B cell (primary cell): ENCODE results near the gene WTAP. TPM values are rescaled to one million over a fixed set of nuclear protein-coding genes. Genes with fewer than 3 reads are reported as not detected.

Experiments used
- ATAC-seq: fragments of 200-7000 bp; cut with Tn5 transposase; one replicate; pipeline ENCODE4 v1.10.0; 2021; ENCODE audit warnings: low read depth, mild to moderate bottlenecking, moderate number of reproducible peaks, moderate library complexity
- CTCF ChIA-PET: fragments of 350-600 bp; sonication (Branson Sonifier 250); formaldehyde crosslinking; loops from one replicate; lab custom pipeline; 2021; ENCODE audit warnings: antibody characterized with exemption, inconsistent platforms; lab: Charles Lee
- POLR2A ChIA-PET: fragments of 350-600 bp; sonication (Branson Sonifier 250); formaldehyde crosslinking; loops from one replicate; lab custom pipeline; 2021; ENCODE audit warnings: antibody characterized with exemption; lab: Charles Lee
- DNase-seq: peaks from one replicate; pipeline ENCODE4 v3.0.0; 2013
- H2AFZ ChIP-seq: 2 replicates; pipeline ENCODE4 v1.6.1; 2012; ENCODE audit warnings: mild to moderate bottlenecking, low read depth, low read length; ENCODE audit not compliant: insufficient read depth, poor library complexity, severe bottlenecking
- H3K27ac ChIP-seq, 2 donors: 1 replicate in 1 of 2; 2 replicates in 1 of 2; pipeline ENCODE4 v1.5.1; 2012 to 2013; ENCODE audit warnings: low read length in 2 of 2, mild to moderate bottlenecking in 2 of 2, moderate library complexity in 1 of 2
- H3K27me3 ChIP-seq, 4 experiments: fragments of 200-600 bp in 1 of 4; sonication (generic) in 1 of 4; replicated peaks in 1 of 4; 1 replicate in 2 of 4; 2 replicates in 2 of 4; pipeline versions ENCODE4 v1.6.1 to v1.7.0; 2013 to 2016; ENCODE audit warnings: low read length in 3 of 4, mild to moderate bottlenecking in 2 of 4, mixed read lengths in 1 of 4, moderate library complexity in 1 of 4; ENCODE audit not compliant: insufficient read depth in 4 of 4, control insufficient read depth in 3 of 4; ENCODE audit errors: control extremely low read depth in 1 of 4
- H3K36me3 ChIP-seq, 2 experiments: replicated peaks in 1 of 2; 1 replicate in 1 of 2; 2 replicates in 1 of 2; pipeline versions ENCODE4 v1.6.1 to v1.7.1; 2013; ENCODE audit warnings: low read length in 1 of 2; ENCODE audit not compliant: insufficient read depth in 2 of 2, control insufficient read depth in 1 of 2; ENCODE audit errors: control extremely low read depth in 1 of 2, extremely low read depth in 1 of 2
- H3K4me1 ChIP-seq, 2 donors: fragments of 200-600 bp in 1 of 2; sonication (generic) in 1 of 2; 1 replicate in 1 of 2; 2 replicates in 1 of 2; pipeline versions ENCODE4 v1.5.1 to v1.6.1; 2013 to 2017; ENCODE audit warnings: low read length in 2 of 2; ENCODE audit not compliant: control insufficient read depth in 2 of 2, insufficient read depth in 2 of 2
- H3K4me2 ChIP-seq: replicated peaks from 2 replicates; pipeline ENCODE3; 2012; ENCODE audit warnings: mild to moderate bottlenecking, low read depth, low read length; ENCODE audit not compliant: poor library complexity, severe bottlenecking
- H3K4me3 ChIP-seq, 5 experiments: fragments of 200-600 bp in 1 of 5; sonication (generic) in 1 of 5; 1 replicate in 3 of 5; 2 replicates in 2 of 5; pipeline versions ENCODE4 v1.5.1 to v1.7.0; 2011 to 2016; ENCODE audit warnings: low read length in 4 of 5, mild to moderate bottlenecking in 4 of 5, low read depth in 2 of 5, control low read depth in 1 of 5, moderate library complexity in 1 of 5; ENCODE audit not compliant: insufficient read depth in 1 of 5; ENCODE audit errors: control extremely low read depth in 1 of 5, extremely low read depth in 1 of 5
- H3K79me2 ChIP-seq: fragments of 200-600 bp; sonication (generic); one replicate; pipeline ENCODE4 v1.6.0; 2016; ENCODE audit warnings: low read length; ENCODE audit not compliant: control insufficient read depth, insufficient read depth
- H3K9ac ChIP-seq: fragments of 200-600 bp; sonication (generic); 2 replicates; pipeline ENCODE4 v1.6.1; 2017; ENCODE audit warnings: mild to moderate bottlenecking, low read length, moderate library complexity
- H3K9me3 ChIP-seq, 3 donors: one replicate each; pipeline versions ENCODE4 v1.6.1 to v1.7.1; 2013; ENCODE audit warnings: low read length in 2 of 3; ENCODE audit not compliant: control insufficient read depth in 2 of 3, insufficient read depth in 1 of 3; ENCODE audit errors: control extremely low read depth in 1 of 3
- H4K20me1 ChIP-seq: 2 replicates; pipeline ENCODE4 v1.6.0; 2012; ENCODE audit warnings: mild to moderate bottlenecking, low read length; ENCODE audit not compliant: insufficient read depth, control insufficient read depth, poor library complexity, severe bottlenecking
- H3K27ac Mint-ChIP-seq: one replicate; pipeline ENCODE4 v1.8.0; 2021; ENCODE audit warnings: mixed read lengths
- H3K27me3 Mint-ChIP-seq: one replicate; pipeline ENCODE4 v1.8.0; 2021; ENCODE audit warnings: mixed read lengths
- H3K4me1 Mint-ChIP-seq: one replicate; pipeline ENCODE4 v1.8.0; 2021; ENCODE audit warnings: mixed read lengths
- H3K4me3 Mint-ChIP-seq: one replicate; pipeline ENCODE4 v1.8.0; 2021; ENCODE audit warnings: mixed read lengths
- H3K9me3 Mint-ChIP-seq: one replicate; pipeline ENCODE4 v1.8.0; 2022; ENCODE audit warnings: mixed read lengths; ENCODE audit not compliant: insufficient read depth
- EZH2 ChIP-seq: IDR thresholded peaks from 2 replicates; pipeline ENCODE4 v1.6.1; 2012; ENCODE audit warnings: borderline replicate concordance, low read depth, mild to moderate bottlenecking, moderate library complexity, low read length; ENCODE audit not compliant: insufficient read depth, poor library complexity, severe bottlenecking
- WGBS: methylation state at CpG from one replicate; pipeline ENCODE4 v1.1.5; 2013; ENCODE audit warnings: missing lambda C conversion rate; ENCODE audit not compliant: insufficient coverage; 5-methylcytosine and 5-hydroxymethylcytosine counted together
- intact Hi-C: fragments of 100-400 bp; cut with micrococcal nuclease; formaldehyde crosslinking; loops from one replicate; pipeline ENCODE4 v1.10.0; 2022
- polyA plus RNA-seq: library from polyadenylated mRNA; depleted of rRNA; stranded (reverse); fragments of >200 nt; gene quantifications from 2 replicates; pipeline ENCODE4 v1.2.3, GENCODE V29; 2012
- total RNA-seq, 2 donors: library from RNA; stranded (reverse); fragments of 120-200 nt in 1 of 2; gene quantifications; 1 replicate in 1 of 2; 2 replicates in 1 of 2; pipeline versions ENCODE4 v1.2.3 to v1.2.4, GENCODE V29; 2013 to 2022
- TF ChIP-seq, protein P1 (sequence below): fragments of 200-600 bp; IDR thresholded peaks from one replicate; pipeline ENCODE4 v1.8.0; 2022; ENCODE audit warnings: antibody characterized with exemption, mild to moderate bottlenecking

WTAP gene
- total and polyA plus RNA-seq, 2 donors (not counting 1 experiment from before 2014, with no cell fraction given): 34.2 to 165 TPM

DNA sequence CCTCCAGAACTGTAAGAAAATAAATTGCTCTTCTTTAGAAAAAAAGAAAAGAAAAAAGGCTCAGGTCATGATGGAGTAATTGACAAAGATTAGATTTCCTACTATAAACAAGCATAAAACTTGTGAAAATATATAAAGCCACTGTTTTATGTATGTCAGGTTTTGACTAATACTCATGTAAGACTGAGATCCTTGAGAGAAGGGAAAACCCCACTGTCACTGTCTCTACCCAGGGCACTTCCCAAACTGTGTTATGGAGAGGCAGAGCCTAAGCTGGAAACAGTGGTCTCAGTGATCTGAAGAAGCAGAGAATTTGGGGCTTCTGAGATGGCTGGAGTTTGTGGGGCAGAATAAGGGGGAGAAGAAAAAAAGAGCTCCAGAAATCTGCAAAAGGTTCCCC lies 42.2 kb downstream of the WTAP start:
- Mint-ChIP-seq H3K27me3 (no peaks in the 10 kb centered on the region), H3K4me1 (no peaks in the 10 kb centered on the region), H3K9me3 (no peaks in the 10 kb centered on the region), H3K27ac (no peak overlapping the region), H3K4me3 (no peak overlapping the region)
- ChIA-PET CTCF (interaction anchor here (0.6 to 1.2 kb wide), 2 partner anchors 21 to 49 kb away, joined by 3 to 4 read pairs; partner anchors contain the start of gene MRPL18), POLR2A (no interaction called here)
- Histone ChIP-seq H3K36me3 (peaks cover 8 to 30% of the 10 kb centered on the region in 2 experiments), H3K27ac (no peak overlapping the region), H3K4me3 (no peak overlapping the region), H2AFZ (no peak overlapping the region), H3K4me1 (no peaks in the 10 kb centered on the region), H3K4me2 (no peak overlapping the region), H4K20me1 (no peaks in the 10 kb centered on the region), H3K79me2 (no peaks in the 10 kb centered on the region), H3K27me3 (no peaks in the 10 kb centered on the region), H3K9ac (no peak overlapping the region), H3K9me3 (peaks cover 0 to 4% (median 0%) of the 10 kb centered on the region in 3 donors)
- intact Hi-C loops: no loop called here
- ATAC-seq: no peak
- no peak for TF ChIP-seq EZH2
- TF ChIP-seq, protein P1, sequence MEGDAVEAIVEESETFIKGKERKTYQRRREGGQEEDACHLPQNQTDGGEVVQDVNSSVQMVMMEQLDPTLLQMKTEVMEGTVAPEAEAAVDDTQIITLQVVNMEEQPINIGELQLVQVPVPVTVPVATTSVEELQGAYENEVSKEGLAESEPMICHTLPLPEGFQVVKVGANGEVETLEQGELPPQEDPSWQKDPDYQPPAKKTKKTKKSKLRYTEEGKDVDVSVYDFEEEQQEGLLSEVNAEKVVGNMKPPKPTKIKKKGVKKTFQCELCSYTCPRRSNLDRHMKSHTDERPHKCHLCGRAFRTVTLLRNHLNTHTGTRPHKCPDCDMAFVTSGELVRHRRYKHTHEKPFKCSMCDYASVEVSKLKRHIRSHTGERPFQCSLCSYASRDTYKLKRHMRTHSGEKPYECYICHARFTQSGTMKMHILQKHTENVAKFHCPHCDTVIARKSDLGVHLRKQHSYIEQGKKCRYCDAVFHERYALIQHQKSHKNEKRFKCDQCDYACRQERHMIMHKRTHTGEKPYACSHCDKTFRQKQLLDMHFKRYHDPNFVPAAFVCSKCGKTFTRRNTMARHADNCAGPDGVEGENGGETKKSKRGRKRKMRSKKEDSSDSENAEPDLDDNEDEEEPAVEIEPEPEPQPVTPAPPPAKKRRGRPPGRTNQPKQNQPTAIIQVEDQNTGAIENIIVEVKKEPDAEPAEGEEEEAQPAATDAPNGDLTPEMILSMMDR: no peak
- no peak for DNase-seq

DNA sequence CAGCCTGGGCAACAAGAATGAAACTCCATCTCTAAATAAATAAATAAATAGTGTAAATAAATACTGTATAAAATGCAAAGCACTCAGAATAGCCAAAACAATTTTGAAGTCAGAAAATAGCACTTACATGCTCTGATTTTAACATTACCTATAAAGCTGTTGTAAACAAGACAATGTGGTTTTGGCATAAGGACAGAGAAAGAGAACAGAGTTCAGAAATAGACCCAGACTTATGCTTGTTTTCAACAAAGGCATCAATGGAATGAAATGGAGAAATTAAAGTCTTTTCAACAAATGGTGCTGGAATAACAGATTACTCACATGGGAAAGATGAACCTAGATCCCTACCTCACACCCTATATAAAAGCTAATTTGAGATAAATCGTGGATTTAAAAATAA lies 44.9 kb downstream of the WTAP start:
- no peak for TF ChIP-seq EZH2
- TF ChIP-seq, protein P1: no peak
- H3K4me1 Mint-ChIP-seq: no peaks in the 10 kb centered on the region
- H3K4me3 ChIP-seq: no peak overlapping the region
- H3K27ac ChIP-seq: no peak overlapping the region
- no peak overlapping the region for H3K9ac ChIP-seq
- peaks cover 0 to 4% (median 0%) of the 10 kb centered on the region in 3 donors for H3K9me3 ChIP-seq
- no peak overlapping the region for H2AFZ ChIP-seq
- H3K9me3 Mint-ChIP-seq: no peaks in the 10 kb centered on the region
- no peak overlapping the region for H3K4me2 ChIP-seq
- WGBS: no CpG with 5 or more reads among the region's 1 CpG
- no peaks in the 10 kb centered on the region for H4K20me1 ChIP-seq
- no peaks in the 10 kb centered on the region for H3K79me2 ChIP-seq
- CTCF ChIA-PET: interaction anchor here (1.6 kb wide), 1 partner anchor 52 kb away, joined by 4 read pairs; no protein-coding TSS in a partner anchor
- no peaks in the 10 kb centered on the region for H3K27me3 ChIP-seq
- ATAC-seq: no peak
- peaks cover 2 to 42% of the 10 kb centered on the region in 2 experiments for H3K36me3 ChIP-seq
- no peaks in the 10 kb centered on the region for H3K4me1 ChIP-seq
- H3K4me3 Mint-ChIP-seq: no peak overlapping the region
- no peak for DNase-seq
- POLR2A ChIA-PET: no interaction called here
- intact Hi-C loops: no loop called here
- H3K27me3 Mint-ChIP-seq: no peaks in the 10 kb centered on the region
- no peak overlapping the region for H3K27ac Mint-ChIP-seq
